ENCODE results near the gene KCNH5.
"Not testable (repeated sequence)": the region's sequence is repeated elsewhere in the genome, so short reads cannot be mapped to it uniquely, and the experiment has no call there.

- not testable (repeated sequence) for TF ChIP-seq OVOL2 (CRISPR knock-in tag; IDR thresholded peaks at IDR 0.05; ENCODE audit: borderline replicate concordance); ZNF512 (CRISPR knock-in tag; IDR thresholded peaks at IDR 0.05; ENCODE audit: borderline replicate concordance); CTCF (IDR thresholded peaks at IDR 0.05)
Observed at GRCh38 chr14:62746881-62747280, 298.4 kb downstream of the KCNH5 start.
